Osteoblast (primary cell): ENCODE results near the gene NEXMIF. TPM values are rescaled to one million over a fixed set of nuclear protein-coding genes. Genes with fewer than 3 reads are reported as not detected.
"Not testable (repeated sequence)": the region's sequence is repeated elsewhere in the genome, so short reads cannot be mapped to it uniquely, and the experiment has no call there.

Source experiments
- DNase-seq: peaks from one replicate; pipeline ENCODE4 v3.0.0; 2011; ENCODE audit warnings: low spot score, mixed read lengths; ENCODE audit not compliant: insufficient read length; ENCODE audit errors: missing footprints
- H2AFZ ChIP-seq: 2 replicates; pipeline ENCODE4 v1.6.0; 2011; ENCODE audit warnings: mild to moderate bottlenecking, low read length
- H3K27ac ChIP-seq: 2 replicates; pipeline ENCODE4 v1.5.1; 2011; ENCODE audit warnings: mild to moderate bottlenecking, low read depth, low read length, moderate library complexity
- H3K27me3 ChIP-seq: 2 replicates; pipeline ENCODE4 v1.6.0; 2012; ENCODE audit warnings: mild to moderate bottlenecking, control low read depth, inconsistent platforms, low read length, moderate library complexity; ENCODE audit not compliant: insufficient read depth
- H3K36me3 ChIP-seq: 2 replicates; pipeline ENCODE4 v1.5.1; 2011; ENCODE audit warnings: mild to moderate bottlenecking, low read length, control low read depth, moderate library complexity; ENCODE audit not compliant: insufficient read depth
- H3K4me1 ChIP-seq: 2 replicates; pipeline ENCODE4 v1.5.1; 2011; ENCODE audit warnings: mild to moderate bottlenecking, low read length, control low read depth, moderate library complexity; ENCODE audit not compliant: insufficient read depth
- H3K4me2 ChIP-seq: 2 replicates; pipeline ENCODE4 v1.6.0; 2011; ENCODE audit warnings: mild to moderate bottlenecking, low read length; ENCODE audit not compliant: insufficient read depth
- H3K4me3 ChIP-seq: fragments of 200-600 bp; sonication (generic); 3 replicates; pipeline ENCODE4 v1.5.1; 2012; ENCODE audit warnings: mild to moderate bottlenecking, low read length, inconsistent platforms; ENCODE audit not compliant: insufficient read depth
- H3K79me2 ChIP-seq: 2 replicates; pipeline ENCODE4 v1.6.0; 2012; ENCODE audit warnings: mild to moderate bottlenecking, low read length, control low read depth, inconsistent platforms; ENCODE audit not compliant: insufficient read depth
- H3K9me3 ChIP-seq: 2 replicates; pipeline ENCODE4 v1.5.1; 2011; ENCODE audit warnings: low read depth, low read length, control low read depth
- H4K20me1 ChIP-seq: 2 replicates; pipeline ENCODE4 v1.6.0; 2012; ENCODE audit warnings: mild to moderate bottlenecking, low read length, control low read depth; ENCODE audit not compliant: insufficient read depth
- CTCF ChIP-seq: IDR thresholded peaks from 2 replicates; pipeline ENCODE4 v1.5.1; 2011; ENCODE audit warnings: mild to moderate bottlenecking, low read depth, low read length, moderate library complexity; ENCODE audit errors: extremely low read depth
- small RNA-seq: library from RNA; depleted of rRNA; stranded (forward); fragments of <200 nt; gene quantifications from one replicate; pipeline ENCODE3, GENCODE V24; 2012
- total RNA-seq: library from RNA; depleted of rRNA; stranded (reverse); fragments of >200 nt; gene quantifications from 2 replicates; pipeline ENCODE4 v1.2.3, GENCODE V29; 2012

The NEXMIF gene
- total RNA-seq, 1 donor: not detected

DNA sequence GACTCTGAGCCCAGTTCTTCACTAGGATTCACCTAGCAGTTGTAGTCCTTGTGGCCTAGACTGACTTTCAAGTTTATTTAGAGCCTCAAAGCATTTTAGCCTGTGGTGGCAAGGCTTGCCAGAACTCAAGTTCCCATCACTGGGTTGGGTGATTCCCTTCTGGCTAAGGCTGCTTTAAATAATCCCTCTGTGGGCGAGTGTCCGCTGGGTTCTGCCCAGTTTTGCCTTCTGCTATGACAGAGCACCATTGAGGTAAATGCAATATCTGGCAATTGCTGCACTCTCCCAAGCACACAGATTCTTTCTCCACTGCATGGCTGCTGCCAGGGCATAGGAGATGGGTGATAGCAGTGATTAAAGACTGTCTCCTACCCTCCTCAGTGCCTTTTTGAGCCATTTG is 220.0 kb downstream of the NEXMIF start:
- Histone ChIP-seq H2AFZ (no peak overlapping the region), H3K4me2 (no peak overlapping the region), H3K9me3 (no peaks in the 10 kb centered on the region), H3K27ac (no peak overlapping the region), H3K79me2 (no peaks in the 10 kb centered on the region), H3K27me3 (no peaks in the 10 kb centered on the region), H4K20me1 (no peaks in the 10 kb centered on the region), H3K4me3 (no peak overlapping the region), H3K4me1 (no peaks in the 10 kb centered on the region), H3K36me3 (no peaks in the 10 kb centered on the region)
- no peak for DNase-seq
- no peak for TF ChIP-seq CTCF

- H3K4me3 ChIP-seq, H4K20me1 ChIP-seq, H3K4me2 ChIP-seq, H3K9me3 ChIP-seq, H3K79me2 ChIP-seq, H3K36me3 ChIP-seq, H3K4me1 ChIP-seq, H2AFZ ChIP-seq, H3K27ac ChIP-seq, H3K27me3 ChIP-seq, DNase-seq: not testable (repeated sequence)
Measured at GRCh38 chrX:74701343-74701742, 223.9 kb downstream of the NEXMIF start.

- H3K27ac ChIP-seq: no peak overlapping the region
- no peak overlapping the region for H2AFZ ChIP-seq
- no peak overlapping the region for H3K4me3 ChIP-seq
- H3K36me3 ChIP-seq: no peaks in the 10 kb centered on the region
- no peak for DNase-seq
- H3K4me1 ChIP-seq: no peaks in the 10 kb centered on the region
- no peaks in the 10 kb centered on the region for H4K20me1 ChIP-seq
- no peak for TF ChIP-seq CTCF
- no peaks in the 10 kb centered on the region for H3K9me3 ChIP-seq
- no peak overlapping the region for H3K4me2 ChIP-seq
- no peaks in the 10 kb centered on the region for H3K27me3 ChIP-seq
- no peaks in the 10 kb centered on the region for H3K79me2 ChIP-seq
Measured at GRCh38 chrX:74684466-74684865, 240.8 kb downstream of the NEXMIF start.

Small RNA genes lying within 50 kb of the gene (small RNA-seq; reads per million reads assigned to genes)
- gene AL139395.1: not detected

Other genes starting within 250 kb of the NEXMIF start
- gene ABCB7, start 230.8 kb upstream of the NEXMIF start, total RNA-seq: 28.2 and 30.4 TPM in 2 replicates